ENCODE results near the gene TMC1. TPM values are rescaled to one million over a fixed set of nuclear protein-coding genes. Genes with fewer than 3 reads are reported as not detected.

The TMC1 gene
- polyA plus RNA-seq, 3 donors, result 0.16 to 0.55 (median 0.40) TPM

DNA sequence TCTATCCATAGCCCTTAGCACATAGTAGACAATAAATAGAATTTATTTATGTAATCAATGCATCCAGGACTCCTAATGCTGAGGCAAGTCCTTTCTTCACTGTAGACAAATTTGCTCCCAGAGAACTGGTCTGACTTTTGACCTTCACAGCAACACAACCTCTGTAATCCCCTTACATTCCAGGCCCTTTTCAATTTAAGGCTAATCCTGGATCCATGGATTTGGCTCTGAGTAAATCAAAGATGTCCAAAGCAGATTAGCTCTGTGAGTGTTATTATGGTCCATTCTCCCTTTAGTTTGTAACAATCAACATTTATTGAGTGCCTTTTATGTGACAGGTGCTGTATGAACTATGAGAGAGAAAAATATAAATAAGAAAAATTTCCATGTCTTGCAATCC, 27.4 kb upstream of the TMC1 start:
- Mint-ChIP-seq H3K4me3 (no peak overlapping the region), H3K27me3 (ENCODE audit: low read depth in 3 of 3) (peaks cover 0 to 10% (median 2%) of the 10 kb centered on the region in 3 donors), H3K27ac (no peak overlapping the region), H3K4me1 (peaks cover 9% of the 10 kb centered on the region), H3K9me3 (peaks cover 0 to 3% (median 0%) of the 10 kb centered on the region in 7 donors), H3K36me3 (no peaks in the 10 kb centered on the region)
- no peak for DNase-seq
- no peaks in the 10 kb centered on the region for H4K20me1 ChIP-seq (ENCODE audit: insufficient read depth, low read length)
- H3K4me2 ChIP-seq (replicated peaks; ENCODE audit: extremely low read depth, low read length, poor library complexity, severe bottlenecking), result no peak overlapping the region
- no peaks in the 10 kb centered on the region for H3K4me1 ChIP-seq (ENCODE audit: control insufficient read depth in 1 of 2, insufficient read depth in 2 of 2, low read length in 2 of 2)
- no peaks in the 10 kb centered on the region for H3K79me2 ChIP-seq (ENCODE audit: insufficient read depth, low read length)
- no peak overlapping the region for H3K27ac ChIP-seq (ENCODE audit: low read depth in 1 of 2, low read length in 2 of 2)
- no peak overlapping the region for H3K9ac ChIP-seq (ENCODE audit: insufficient read depth, low read length, poor library complexity, severe bottlenecking)
- no peaks in the 10 kb centered on the region for H3K27me3 ChIP-seq (ENCODE audit: control insufficient read depth in 2 of 2, insufficient read depth in 2 of 2, low read length in 2 of 2)
- TF ChIP-seq, protein P1, sequence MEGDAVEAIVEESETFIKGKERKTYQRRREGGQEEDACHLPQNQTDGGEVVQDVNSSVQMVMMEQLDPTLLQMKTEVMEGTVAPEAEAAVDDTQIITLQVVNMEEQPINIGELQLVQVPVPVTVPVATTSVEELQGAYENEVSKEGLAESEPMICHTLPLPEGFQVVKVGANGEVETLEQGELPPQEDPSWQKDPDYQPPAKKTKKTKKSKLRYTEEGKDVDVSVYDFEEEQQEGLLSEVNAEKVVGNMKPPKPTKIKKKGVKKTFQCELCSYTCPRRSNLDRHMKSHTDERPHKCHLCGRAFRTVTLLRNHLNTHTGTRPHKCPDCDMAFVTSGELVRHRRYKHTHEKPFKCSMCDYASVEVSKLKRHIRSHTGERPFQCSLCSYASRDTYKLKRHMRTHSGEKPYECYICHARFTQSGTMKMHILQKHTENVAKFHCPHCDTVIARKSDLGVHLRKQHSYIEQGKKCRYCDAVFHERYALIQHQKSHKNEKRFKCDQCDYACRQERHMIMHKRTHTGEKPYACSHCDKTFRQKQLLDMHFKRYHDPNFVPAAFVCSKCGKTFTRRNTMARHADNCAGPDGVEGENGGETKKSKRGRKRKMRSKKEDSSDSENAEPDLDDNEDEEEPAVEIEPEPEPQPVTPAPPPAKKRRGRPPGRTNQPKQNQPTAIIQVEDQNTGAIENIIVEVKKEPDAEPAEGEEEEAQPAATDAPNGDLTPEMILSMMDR (IDR thresholded peaks at IDR 0.05), result no peak
- intact Hi-C loops (cut with micrococcal nuclease), result no loop called here
- no peaks in the 10 kb centered on the region for H3K9me3 ChIP-seq (replicated peaks in 1 of 2; ENCODE audit: control insufficient read depth in 1 of 2, insufficient read depth in 1 of 2, low read length in 2 of 2)
- H3K4me3 ChIP-seq (replicated peaks in 1 of 3; ENCODE audit: low read depth in 2 of 3, low read length in 3 of 3), result no peak overlapping the region
- H3K36me3 ChIP-seq (replicated peaks in 1 of 2; ENCODE audit: control insufficient read depth in 1 of 2, insufficient read depth in 2 of 2, low read length in 2 of 2), result no peaks in the 10 kb centered on the region
- no peak overlapping the region for H2AFZ ChIP-seq (ENCODE audit: insufficient read depth, low read depth, low read length, poor library complexity, severe bottlenecking)

DNA sequence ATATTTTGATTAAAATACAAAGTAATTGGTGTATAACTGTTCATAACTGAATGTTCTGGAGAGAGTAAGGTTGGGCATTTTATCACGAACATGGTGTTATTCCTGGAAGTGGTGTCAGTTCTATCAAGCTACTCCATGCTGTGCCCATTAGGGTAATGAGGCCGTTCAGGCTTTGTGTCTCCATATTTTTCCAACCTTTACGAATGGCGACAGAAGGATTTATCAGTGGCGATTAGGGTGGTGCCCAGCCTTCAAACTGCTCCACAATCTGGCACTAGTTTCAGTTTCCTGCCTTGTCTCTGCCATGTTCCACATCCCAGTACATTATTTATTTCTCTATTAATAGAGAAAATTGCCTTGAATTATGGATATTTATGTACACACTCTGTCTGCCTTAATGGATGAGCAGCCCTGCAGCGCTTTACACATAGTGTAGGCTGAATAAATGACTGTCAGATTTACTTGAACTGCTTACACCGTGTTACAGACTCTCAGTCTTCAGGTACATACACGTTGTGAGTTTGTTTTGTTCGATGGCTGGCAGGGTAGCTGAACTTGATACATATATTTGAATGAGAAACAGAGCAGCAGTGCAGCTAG, 23.9 kb upstream of the TMC1 start:
- no peak overlapping the region for H3K4me2 ChIP-seq (replicated peaks; ENCODE audit: extremely low read depth, low read length, poor library complexity, severe bottlenecking)
- Mint-ChIP-seq H3K9me3 (peaks cover 0 to 4% (median 0%) of the 10 kb centered on the region in 7 donors), H3K36me3 (no peaks in the 10 kb centered on the region), H3K27ac (no peak overlapping the region), H3K4me3 (no peak overlapping the region), H3K4me1 (peaks cover 7% of the 10 kb centered on the region), H3K27me3 (ENCODE audit: low read depth in 3 of 3) (peaks cover 0 to 3% (median 0%) of the 10 kb centered on the region in 3 donors)
- peak overlapping the region; percentile 41 for H2AFZ ChIP-seq (ENCODE audit: insufficient read depth, low read depth, low read length, poor library complexity, severe bottlenecking)
- no peaks in the 10 kb centered on the region for H3K4me1 ChIP-seq (ENCODE audit: control insufficient read depth in 1 of 2, insufficient read depth in 2 of 2, low read length in 2 of 2)
- H3K79me2 ChIP-seq (ENCODE audit: insufficient read depth, low read length), result no peaks in the 10 kb centered on the region
- TF ChIP-seq, protein P1 (IDR thresholded peaks at IDR 0.05), result no peak
- H3K9ac ChIP-seq (ENCODE audit: insufficient read depth, low read length, poor library complexity, severe bottlenecking), result no peak overlapping the region
- no peaks in the 10 kb centered on the region for H3K36me3 ChIP-seq (replicated peaks in 1 of 2; ENCODE audit: control insufficient read depth in 1 of 2, insufficient read depth in 2 of 2, low read length in 2 of 2)
- intact Hi-C loops (cut with micrococcal nuclease), result no loop called here
- no peak for DNase-seq
- no peaks in the 10 kb centered on the region for H3K27me3 ChIP-seq (ENCODE audit: control insufficient read depth in 2 of 2, insufficient read depth in 2 of 2, low read length in 2 of 2)
- 98% methylated on average over 6 of the region's 9 CpGs for WGBS (ENCODE audit: insufficient coverage)
- no peaks in the 10 kb centered on the region for H3K9me3 ChIP-seq (replicated peaks in 1 of 2; ENCODE audit: control insufficient read depth in 1 of 2, insufficient read depth in 1 of 2, low read length in 2 of 2)
- no peaks in the 10 kb centered on the region for H4K20me1 ChIP-seq (ENCODE audit: insufficient read depth, low read length)
- H3K27ac ChIP-seq (ENCODE audit: low read depth in 1 of 2, low read length in 2 of 2), result no peak overlapping the region
- no peak overlapping the region for H3K4me3 ChIP-seq (replicated peaks in 1 of 3; ENCODE audit: low read depth in 2 of 3, low read length in 3 of 3)
